DND-41 (cell line): ENCODE results near the gene POLDIP3.

Experiments used
- ATAC-seq: fragments of 200-7000 bp; cut with Tn5 transposase; 3 replicates; pipeline ENCODE4 v1.9.1; 2021; ENCODE audit warnings: low read depth; ENCODE audit not compliant: insufficient read depth
- DNase-seq: peaks from one replicate; pipeline ENCODE4 v3.0.0-alpha.2; 2020
- H2AFZ ChIP-seq: 2 replicates; pipeline ENCODE4 v1.6.0; 2012; ENCODE audit warnings: low read depth, low read length
- H3K27ac ChIP-seq: 2 replicates; pipeline ENCODE4 v1.5.1; 2012; ENCODE audit warnings: low read length, inconsistent platforms
- H3K27me3 ChIP-seq: fragments of 200-600 bp; sonication (generic); 2 replicates; pipeline ENCODE4 v1.6.0; 2012; ENCODE audit warnings: low read length, mild to moderate bottlenecking, inconsistent platforms; ENCODE audit not compliant: insufficient read depth, poor library complexity
- H3K36me3 ChIP-seq: 2 replicates; pipeline ENCODE4 v1.5.1; 2012; ENCODE audit warnings: low read length, inconsistent platforms; ENCODE audit not compliant: insufficient read depth
- H3K4me1 ChIP-seq: 2 replicates; pipeline ENCODE4 v1.5.1; 2012; ENCODE audit warnings: mild to moderate bottlenecking, low read length; ENCODE audit not compliant: insufficient read depth
- H3K4me2 ChIP-seq: 2 replicates; pipeline ENCODE4 v1.6.0; 2012; ENCODE audit warnings: mild to moderate bottlenecking, moderate library complexity, low read length, inconsistent platforms; ENCODE audit not compliant: insufficient read depth
- H3K4me3 ChIP-seq, 2 experiments: fragments of 200-600 bp in 1 of 2; shearing (Covaris generic) in 1 of 2; 2 replicates each; pipeline ENCODE4 v1.5.1; 2012 to 2016; ENCODE audit warnings: inconsistent platforms in 2 of 2, low read length in 2 of 2, mild to moderate bottlenecking in 2 of 2, low read depth in 1 of 2, moderate library complexity in 1 of 2
- H3K79me2 ChIP-seq: 2 replicates; pipeline ENCODE4 v1.6.0; 2012; ENCODE audit warnings: low read length, inconsistent platforms; ENCODE audit not compliant: insufficient read depth
- H3K9ac ChIP-seq: 2 replicates; pipeline ENCODE4 v1.6.0; 2012; ENCODE audit warnings: low read depth, mild to moderate bottlenecking, inconsistent platforms, low read length, moderate library complexity
- H3K9me3 ChIP-seq: 2 replicates; pipeline ENCODE4 v1.5.1; 2012; ENCODE audit warnings: low read length, moderate library complexity, mild to moderate bottlenecking, inconsistent platforms; ENCODE audit not compliant: insufficient read depth, severe bottlenecking
- H4K20me1 ChIP-seq: 2 replicates; pipeline ENCODE4 v1.6.0; 2012; ENCODE audit warnings: low read length; ENCODE audit not compliant: insufficient read depth
- CTCF ChIP-seq: IDR thresholded peaks from 2 replicates; pipeline ENCODE4 v1.5.1; 2012; ENCODE audit warnings: borderline replicate concordance, low read length, moderate library complexity, mild to moderate bottlenecking; ENCODE audit not compliant: poor library complexity, severe bottlenecking; ENCODE audit errors: extremely low read depth
- EZH2 ChIP-seq: IDR thresholded peaks from 3 replicates; pipeline ENCODE4 v1.6.1; 2012; ENCODE audit warnings: borderline replicate concordance, low read depth, mild to moderate bottlenecking, moderate library complexity, low read length, inconsistent platforms; ENCODE audit not compliant: severe bottlenecking

Gene POLDIP3

GRCh38 chr22:42602470-42602869 lies 12.2 kb downstream of the POLDIP3 start:
- DNase-seq (no peak), ATAC-seq (no peak)
- no peak overlapping the region; the same call in 1 of the 2 replicates for H3K9ac ChIP-seq
- no peak overlapping the region for H3K4me3 ChIP-seq
- H3K4me1 ChIP-seq, result no peaks in the 10 kb centered on the region
- H2AFZ ChIP-seq, result no peak overlapping the region
- TF ChIP-seq CTCF (no peak), EZH2 (no peak)
- H3K4me2 ChIP-seq, result no peak overlapping the region
- peaks cover 80% of the 10 kb centered on the region for H3K79me2 ChIP-seq
- no peaks in the 10 kb centered on the region for H3K9me3 ChIP-seq
- H4K20me1 ChIP-seq, result peaks cover 67% of the 10 kb centered on the region
- H3K27me3 ChIP-seq, result no peaks in the 10 kb centered on the region
- peaks cover 85% of the 10 kb centered on the region for H3K36me3 ChIP-seq
- H3K27ac ChIP-seq, result no peak overlapping the region

GRCh38 chr22:42601879-42602465 lies 12.7 kb downstream of the POLDIP3 start:
- no peak overlapping the region for H3K4me3 ChIP-seq
- H3K4me2 ChIP-seq, result no peak overlapping the region
- H3K27ac ChIP-seq, result no peak overlapping the region
- no peak overlapping the region for H3K9ac ChIP-seq
- peaks cover 90% of the 10 kb centered on the region for H3K36me3 ChIP-seq
- no peak for DNase-seq
- H4K20me1 ChIP-seq, result peaks cover 72% of the 10 kb centered on the region
- H3K27me3 ChIP-seq, result no peaks in the 10 kb centered on the region
- no peak for TF ChIP-seq EZH2
- no peak for ATAC-seq
- H3K79me2 ChIP-seq, result peaks cover 79% of the 10 kb centered on the region
- H2AFZ ChIP-seq, result no peak overlapping the region
- no peaks in the 10 kb centered on the region for H3K9me3 ChIP-seq
- no peaks in the 10 kb centered on the region for H3K4me1 ChIP-seq

DNA sequence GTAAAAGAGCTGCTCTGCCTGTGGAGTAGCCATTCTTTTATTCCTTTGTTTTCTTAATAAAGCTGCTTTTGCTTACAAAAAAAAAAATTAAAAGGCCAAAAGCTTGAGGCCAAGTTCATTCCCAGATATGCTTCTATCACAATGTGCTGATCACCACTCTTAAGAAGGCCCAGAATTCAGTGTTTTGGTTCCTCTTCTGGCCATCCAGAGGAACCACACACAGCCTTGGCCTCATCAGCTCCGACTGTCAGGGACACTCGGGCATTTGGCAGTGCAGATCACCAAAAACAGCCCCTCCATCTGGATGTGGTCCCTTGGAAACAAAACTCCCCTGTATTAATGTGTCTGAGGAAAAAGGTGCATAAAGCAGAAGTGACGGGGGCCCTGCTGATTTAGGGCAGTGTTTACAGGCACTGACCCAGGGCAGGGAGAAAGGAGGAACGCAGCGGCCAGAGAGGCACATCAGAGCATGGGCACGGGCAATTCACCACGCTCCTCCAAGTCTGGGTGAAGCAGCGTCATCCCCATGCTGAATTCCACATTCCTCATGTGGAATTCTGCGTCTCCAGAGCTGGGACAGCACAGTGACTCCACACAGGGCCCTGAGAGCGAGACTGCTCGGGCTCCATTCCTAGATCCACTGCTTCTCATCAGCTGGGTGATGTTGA lies 17.7 kb downstream of the POLDIP3 start:
- H3K36me3 ChIP-seq, result peaks cover 95% of the 10 kb centered on the region

More for the DNA sequence above, 17.7 kb downstream of the POLDIP3 start:
- H3K27ac ChIP-seq, result no peak overlapping the region
- H2AFZ ChIP-seq, result no peak overlapping the region
- H3K4me2 ChIP-seq, result no peak overlapping the region
- H3K27me3 ChIP-seq, result no peaks in the 10 kb centered on the region
- no peak overlapping the region; the same call in 1 of the 2 replicates for H3K9ac ChIP-seq
- peaks cover 35% of the 10 kb centered on the region for H4K20me1 ChIP-seq
- no peak overlapping the region for H3K4me3 ChIP-seq
- no peaks in the 10 kb centered on the region for H3K9me3 ChIP-seq
- peaks cover 30% of the 10 kb centered on the region for H3K79me2 ChIP-seq
- TF ChIP-seq EZH2, result no peak
- TF ChIP-seq CTCF, result no peak
- H3K4me1 ChIP-seq, result no peaks in the 10 kb centered on the region
- no peak for ATAC-seq
- no peak for DNase-seq
